Uterus (tissue), 4 donors: ENCODE data around the gene NAA38. TPM values are rescaled to one million over a fixed set of nuclear protein-coding genes. Genes with fewer than 3 reads are reported as not detected.
A peak's percentile ranks its signal among the peaks of the same experiment; 100 is the strongest.

Experiments
- DNase-seq, 2 donors: peaks; one replicate each; pipeline ENCODE4 v3.0.0-alpha.2; 2019 to 2020
- H3K27ac ChIP-seq, 2 donors: fragments of 200-600 bp; sonication (generic); 1 replicate in 1 of 2; 2 replicates in 1 of 2; pipeline ENCODE4 v1.5.1; 2016 to 2018
- H3K27me3 ChIP-seq, 2 donors: fragments of 200-600 bp; sonication (generic); one replicate each; pipeline ENCODE4 v1.5.1; 2018 to 2019; ENCODE audit warnings: control low read depth in 1 of 2
- H3K36me3 ChIP-seq, 2 donors: fragments of 200-600 bp; sonication (generic); one replicate each; pipeline ENCODE4 v1.5.1; 2019; ENCODE audit warnings: control low read depth in 1 of 2
- H3K4me1 ChIP-seq, 2 donors: fragments of 200-600 bp; sonication (generic); one replicate each; pipeline ENCODE4 v1.5.1; 2018 to 2019; ENCODE audit warnings: control low read depth in 1 of 2
- H3K4me3 ChIP-seq, 2 donors: fragments of 200-600 bp; sonication (generic); 1 replicate in 1 of 2; 2 replicates in 1 of 2; pipeline ENCODE4 v1.5.1; 2018 to 2019; ENCODE audit warnings: mild to moderate bottlenecking in 1 of 2
- H3K9me3 ChIP-seq, 2 donors: fragments of 200-600 bp; sonication (generic); one replicate each; pipeline ENCODE4 v1.5.1; 2019; ENCODE audit warnings: control low read depth in 1 of 2
- POLR2A ChIP-seq, 2 donors: fragments of 450-650 bp; IDR thresholded peaks; one replicate each; pipeline ENCODE4 v1.6.1; 2016; ENCODE audit warnings: antibody characterized with exemption in 2 of 2, mild to moderate bottlenecking in 1 of 2, moderate library complexity in 1 of 2
- intact Hi-C: fragments of 100-400 bp; cut with DNase I; formaldehyde crosslinking; loops from one replicate; pipeline ENCODE4 v1.15.1; 2023; ENCODE audit warnings: low total_unique reads
- total RNA-seq, 4 donors: library from RNA; depleted of rRNA in 3 of 4; stranded (reverse); fragments of >200 nt in 3 of 4; gene quantifications; one replicate each; pipeline versions ENCODE4 v1.1.0 to v1.2.4, GENCODE V29; 2014 to 2023
- TF ChIP-seq, protein P1 (sequence below), 4 experiments: fragments of 200-600 bp in 2 of 4; fragments of 450-650 bp in 2 of 4; sonication (generic) in 2 of 4; IDR thresholded peaks; one replicate each; pipeline ENCODE4 v1.5.1; 2016 to 2019; ENCODE audit warnings: antibody characterized with exemption in 4 of 4, mild to moderate bottlenecking in 2 of 4, moderate library complexity in 1 of 4
- donor health status: DM: yes; HTN: yes; CAD: no.

Gene NAA38
- total RNA-seq, 4 donors from 2014 or later: 3.6 to 94.7 (median 48.1) TPM

GRCh38 chr17:7856011-7856810, 1.1 kb downstream of the NAA38 start:
- DNase-seq: peak; percentile 62 to 76
- Histone ChIP-seq H3K36me3 (no peaks in the 10 kb centered on the region), H3K27me3 (no peaks in the 10 kb centered on the region), H3K27ac (peak overlapping the region; percentile 90 to 98), H3K4me1 (peaks cover 0 to 9% of the 10 kb centered on the region in 2 donors), H3K4me3 (peak overlapping the region; percentile 58 to 80), H3K9me3 (no peaks in the 10 kb centered on the region)
- TF ChIP-seq, protein P1, sequence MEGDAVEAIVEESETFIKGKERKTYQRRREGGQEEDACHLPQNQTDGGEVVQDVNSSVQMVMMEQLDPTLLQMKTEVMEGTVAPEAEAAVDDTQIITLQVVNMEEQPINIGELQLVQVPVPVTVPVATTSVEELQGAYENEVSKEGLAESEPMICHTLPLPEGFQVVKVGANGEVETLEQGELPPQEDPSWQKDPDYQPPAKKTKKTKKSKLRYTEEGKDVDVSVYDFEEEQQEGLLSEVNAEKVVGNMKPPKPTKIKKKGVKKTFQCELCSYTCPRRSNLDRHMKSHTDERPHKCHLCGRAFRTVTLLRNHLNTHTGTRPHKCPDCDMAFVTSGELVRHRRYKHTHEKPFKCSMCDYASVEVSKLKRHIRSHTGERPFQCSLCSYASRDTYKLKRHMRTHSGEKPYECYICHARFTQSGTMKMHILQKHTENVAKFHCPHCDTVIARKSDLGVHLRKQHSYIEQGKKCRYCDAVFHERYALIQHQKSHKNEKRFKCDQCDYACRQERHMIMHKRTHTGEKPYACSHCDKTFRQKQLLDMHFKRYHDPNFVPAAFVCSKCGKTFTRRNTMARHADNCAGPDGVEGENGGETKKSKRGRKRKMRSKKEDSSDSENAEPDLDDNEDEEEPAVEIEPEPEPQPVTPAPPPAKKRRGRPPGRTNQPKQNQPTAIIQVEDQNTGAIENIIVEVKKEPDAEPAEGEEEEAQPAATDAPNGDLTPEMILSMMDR (IDR thresholded peaks at IDR 0.05): no peak
- no peak for TF ChIP-seq POLR2A (IDR thresholded peaks at IDR 0.05)
- intact Hi-C loops: no loop called here

- H3K4me1 ChIP-seq: peaks cover 0 to 9% of the 10 kb centered on the region in 2 donors
- H3K9me3 ChIP-seq: no peaks in the 10 kb centered on the region
- peak in 1 of 2 donors; percentile 55 for DNase-seq
- peak overlapping the region; percentile 90 to 98 for H3K27ac ChIP-seq
- TF ChIP-seq, protein P1 (IDR thresholded peaks at IDR 0.05): no peak
- TF ChIP-seq POLR2A (IDR thresholded peaks at IDR 0.05): no peak
- H3K27me3 ChIP-seq: no peaks in the 10 kb centered on the region
- H3K36me3 ChIP-seq: no peaks in the 10 kb centered on the region
- H3K4me3 ChIP-seq: peak overlapping the region; percentile 6 to 10
- intact Hi-C loops: no loop called here
Measured at GRCh38 chr17:7855660-7856010, 1.7 kb downstream of the NAA38 start.

DNA sequence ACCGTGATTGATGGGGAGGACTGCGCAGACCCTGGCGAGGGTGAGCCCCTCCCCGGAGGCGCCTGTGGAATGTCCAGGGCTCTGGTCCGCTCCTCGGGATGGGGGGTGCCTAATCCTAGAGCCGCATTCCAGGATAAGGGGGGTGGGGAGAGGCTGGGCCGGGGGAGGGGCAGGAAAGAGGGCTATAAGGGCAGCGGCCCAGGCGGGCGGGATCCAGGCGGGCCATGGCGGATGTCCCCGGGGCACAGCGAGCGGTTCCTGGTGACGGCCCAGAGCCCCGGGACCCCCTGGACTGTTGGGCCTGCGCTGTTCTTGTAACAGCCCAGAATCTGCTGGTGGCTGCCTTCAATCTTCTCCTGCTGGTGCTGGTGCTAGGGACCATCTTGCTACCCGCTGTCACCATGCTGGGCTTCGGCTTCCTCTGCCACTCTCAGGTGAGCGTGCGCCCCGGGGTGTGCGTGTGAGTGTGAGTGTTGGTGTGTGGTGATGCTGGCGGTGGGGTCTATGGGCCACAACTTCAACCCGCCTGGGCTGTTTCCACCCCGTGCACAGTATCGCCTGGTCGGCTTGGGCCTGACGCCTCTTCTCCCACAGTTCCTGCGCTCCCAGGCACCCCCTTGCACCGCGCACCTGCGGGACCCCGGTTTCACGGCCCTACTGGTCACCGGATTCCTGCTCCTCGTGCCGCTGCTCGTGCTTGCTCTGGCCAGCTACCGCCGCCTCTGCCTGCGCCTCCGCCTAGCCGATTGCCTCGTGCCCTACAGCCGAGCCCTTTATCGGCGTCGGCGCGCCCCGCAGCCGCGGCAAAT, 2.3 kb downstream of the NAA38 start, which contains the start of gene TMEM88:
Gene TMEM88, plus strand, starts transcription at position 216 of the 809 bp plus-strand sequence. Its CDS starts 9 bp downstream, at position 225.
- peak within 1 kb of the TSS; percentile 6 to 10 for H3K4me3 ChIP-seq
- H3K27ac ChIP-seq: peak within 1 kb of the TSS; percentile 90 to 98

GRCh38 chr17:7854078-7854777, 3.1 kb downstream of the NAA38 start:
- Histone ChIP-seq H3K4me3 (peak overlapping the region in 1 of 2 donors; percentile 6), H3K36me3 (no peaks in the 10 kb centered on the region), H3K27me3 (no peaks in the 10 kb centered on the region), H3K9me3 (no peaks in the 10 kb centered on the region), H3K4me1 (peaks cover 0 to 9% of the 10 kb centered on the region in 2 donors), H3K27ac (peak overlapping the region; percentile 90 to 98)
- DNase-seq: peak in 1 of 2 donors; percentile 17
- TF ChIP-seq POLR2A (IDR thresholded peaks at IDR 0.05): no peak
- TF ChIP-seq, protein P1 (IDR thresholded peaks at IDR 0.05): no peak
- intact Hi-C loops: no loop called here

More for the DNA sequence above, 2.3 kb downstream of the NAA38 start, which contains the start of gene TMEM88:
- DNase-seq: peak; percentile 36 to 37
- intact Hi-C loops: no loop called here
- Histone ChIP-seq H3K36me3 (no peaks in the 10 kb centered on the region), H3K4me1 (peaks cover 0 to 9% of the 10 kb centered on the region in 2 donors), H3K27me3 (no peaks in the 10 kb centered on the region), H3K9me3 (no peaks in the 10 kb centered on the region)
- no peak for TF ChIP-seq POLR2A (IDR thresholded peaks at IDR 0.05)
- TF ChIP-seq, protein P1 (IDR thresholded peaks at IDR 0.05): no peak
